Middle frontal gyrus (tissue), 1 donor: ENCODE measurements around the gene PRELP.

Source experiments
- DNase-seq: peaks from one replicate; pipeline ENCODE4 v3.0.0-alpha.2; 2015; ENCODE audit warnings: low spot score; ENCODE audit errors: extremely low spot score

Gene PRELP

DNA sequence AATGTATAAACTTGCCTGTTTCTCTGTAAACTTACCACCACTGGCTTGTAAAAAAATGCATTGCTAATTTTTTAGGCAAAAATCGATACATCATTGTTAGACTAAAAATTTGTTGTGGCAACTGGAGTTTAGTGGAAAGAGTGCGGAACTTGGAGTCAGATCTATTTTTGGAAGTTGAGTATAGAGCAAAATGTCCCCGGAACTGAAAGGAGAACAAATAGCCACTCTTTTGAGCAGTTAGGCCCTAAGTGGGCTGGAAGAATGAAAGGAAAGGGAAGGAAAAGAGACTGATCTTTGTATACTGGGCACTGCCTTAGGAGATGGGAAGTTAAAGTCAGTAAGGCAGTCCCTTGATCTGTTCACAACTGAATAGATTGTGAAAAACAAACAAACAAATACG lies 48.5 kb downstream of the PRELP start:
- no peak for DNase-seq

DNA sequence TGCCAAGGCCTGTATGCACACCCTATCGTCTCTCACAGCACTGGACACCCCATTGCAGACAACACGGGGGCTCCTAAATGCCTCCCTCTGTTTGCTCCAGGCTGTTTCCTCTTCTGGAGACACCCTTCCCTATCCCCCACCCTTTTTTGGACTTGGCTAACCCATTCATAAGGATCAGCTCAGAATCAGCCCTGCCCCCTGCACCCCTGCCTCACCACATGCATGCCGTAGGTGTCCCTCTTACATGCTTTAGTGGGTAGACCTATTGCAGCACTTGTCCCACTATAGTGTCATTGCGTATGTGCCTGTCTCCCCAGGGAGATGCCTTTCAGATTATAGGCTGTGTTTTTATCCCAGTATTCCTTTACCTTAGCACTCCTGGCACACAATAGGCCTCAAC lies 49.2 kb downstream of the PRELP start:
- no peak for DNase-seq

DNA sequence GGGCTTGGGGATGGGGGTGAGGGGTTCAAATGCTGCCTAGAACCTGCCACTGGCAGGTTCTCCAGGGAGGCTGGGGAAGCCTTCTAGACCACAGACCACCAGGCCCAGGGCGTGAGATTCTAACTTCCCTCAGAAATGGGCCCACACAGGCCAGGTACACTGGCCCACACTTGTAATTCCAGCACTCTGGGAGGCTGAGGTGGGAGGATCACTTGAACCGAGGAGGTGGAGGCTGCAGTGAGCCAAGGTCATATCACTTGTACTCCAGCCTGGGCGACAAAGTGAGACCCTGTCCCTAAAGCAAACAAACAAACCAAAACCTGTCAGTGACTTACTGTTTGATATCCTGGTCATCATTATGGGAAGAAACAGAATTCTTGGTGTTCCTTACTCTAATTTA lies 50.1 kb downstream of the PRELP start:
- DNase-seq = no peak

DNA sequence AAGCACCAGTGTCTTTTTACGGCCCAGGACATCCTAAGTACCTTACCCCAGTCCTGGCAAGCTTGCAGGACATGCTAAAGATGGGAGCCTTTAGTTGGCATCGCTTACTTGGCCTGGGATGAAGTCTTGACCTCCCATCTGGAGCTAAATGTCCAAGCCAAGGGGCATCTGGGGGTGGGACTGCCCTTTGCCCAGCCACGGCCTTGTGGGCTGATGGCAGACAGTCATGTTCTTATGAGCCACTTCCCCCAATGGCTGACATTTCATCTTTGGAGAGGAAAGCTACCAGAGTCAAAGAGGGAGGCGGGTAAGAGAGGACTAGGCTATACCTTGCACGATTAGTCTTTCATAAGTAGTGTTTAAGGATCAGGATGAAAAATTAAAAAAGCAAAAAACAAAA lies 50.5 kb downstream of the PRELP start:
- no peak for DNase-seq

DNA sequence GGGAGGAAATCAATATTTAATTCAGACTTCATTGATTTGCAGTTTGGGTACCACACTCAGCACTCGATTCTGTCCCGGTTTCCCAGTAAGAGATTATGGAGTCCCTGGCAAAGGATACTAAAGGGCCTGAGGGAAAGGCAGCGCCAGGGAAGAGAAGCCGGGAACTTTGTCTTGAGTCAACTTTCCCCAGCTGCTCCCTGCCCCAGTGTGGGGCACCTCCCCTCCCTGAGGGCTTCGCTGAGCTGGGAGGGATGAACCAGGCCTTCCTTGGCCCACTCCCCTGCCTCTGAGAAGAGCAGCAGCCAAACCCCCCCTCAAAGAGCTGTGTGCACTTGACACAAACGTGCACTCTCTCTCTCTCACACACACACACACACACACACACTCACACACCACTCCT lies 51.0 kb downstream of the PRELP start:
- no peak for DNase-seq

DNA sequence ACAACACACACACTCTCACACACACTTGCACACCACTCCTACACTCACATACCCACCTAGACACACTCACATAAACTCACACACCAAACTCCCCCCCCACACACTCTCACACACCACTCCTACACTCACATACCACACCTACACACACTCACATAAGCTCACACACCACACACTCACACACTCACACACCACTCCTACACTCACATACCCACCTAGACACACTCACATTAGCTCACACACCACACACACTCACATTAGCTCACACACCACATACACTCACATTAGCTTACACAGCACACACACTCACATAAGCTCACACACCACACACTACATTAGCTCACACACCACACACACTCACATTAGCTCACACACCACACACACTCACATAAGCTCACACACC lies 51.4 kb downstream of the PRELP start:
- no peak for DNase-seq

DNA sequence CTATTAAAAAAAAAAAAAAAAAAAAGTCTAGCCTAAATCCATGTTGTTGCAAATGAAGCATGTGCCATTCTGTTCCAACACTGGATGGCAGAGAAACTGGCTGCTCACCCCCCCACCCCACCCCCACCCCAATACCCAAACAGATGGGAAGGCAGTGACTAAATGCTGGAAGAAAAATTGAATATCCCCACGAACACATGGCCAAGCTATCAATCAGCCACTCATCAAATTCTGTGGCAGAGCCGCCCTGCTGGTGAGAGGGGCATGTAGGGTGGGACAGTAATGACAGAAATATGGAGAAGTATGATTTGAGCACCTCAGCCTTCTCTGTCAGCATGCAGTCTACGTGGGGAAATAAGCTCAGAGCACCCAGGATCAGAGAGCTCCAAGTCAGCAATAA lies 52.5 kb downstream of the PRELP start:
- no peak for DNase-seq

DNA sequence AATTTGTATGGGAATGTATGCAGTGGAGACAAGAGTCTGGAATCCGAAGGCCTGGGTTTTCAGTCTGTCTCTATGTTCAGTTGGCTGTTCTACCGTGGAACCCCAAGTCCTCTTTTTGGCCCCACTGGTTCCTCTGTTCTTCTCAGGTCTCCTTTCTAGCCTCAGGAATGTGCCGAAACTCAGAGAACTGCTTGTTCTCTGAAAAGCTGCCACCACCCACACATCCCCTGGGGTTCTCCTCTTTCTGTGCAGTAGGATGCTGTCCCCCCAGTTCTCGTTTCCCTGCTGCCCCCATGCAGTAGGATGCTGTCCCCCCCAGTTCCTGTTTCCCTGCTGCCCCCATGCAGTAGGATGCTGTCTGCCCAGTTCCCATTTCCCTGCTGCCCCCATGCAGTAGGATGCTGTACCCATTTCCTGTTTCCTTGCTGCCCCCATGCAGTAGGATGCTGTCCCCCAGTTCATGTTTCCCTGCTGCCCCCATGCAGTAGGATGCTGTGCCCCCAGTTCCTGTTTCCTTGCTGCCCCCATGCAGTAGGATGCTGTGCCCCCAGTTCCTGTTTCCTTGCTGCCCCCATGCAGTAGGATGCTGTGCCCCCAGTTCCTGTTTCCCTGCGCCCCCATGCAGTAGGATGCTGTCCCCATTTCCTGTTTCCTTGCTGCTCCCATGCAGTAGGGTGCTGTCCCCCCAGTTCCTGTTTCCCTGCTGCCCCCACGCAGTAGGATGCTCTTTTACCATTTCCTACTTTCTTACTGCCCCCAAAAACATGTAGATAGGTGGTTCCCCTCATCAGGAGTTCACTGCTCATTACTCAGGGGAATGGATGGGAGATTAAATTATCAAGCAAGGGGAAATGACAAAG lies 53.6 kb downstream of the PRELP start:
- DNase-seq = no peak

DNA sequence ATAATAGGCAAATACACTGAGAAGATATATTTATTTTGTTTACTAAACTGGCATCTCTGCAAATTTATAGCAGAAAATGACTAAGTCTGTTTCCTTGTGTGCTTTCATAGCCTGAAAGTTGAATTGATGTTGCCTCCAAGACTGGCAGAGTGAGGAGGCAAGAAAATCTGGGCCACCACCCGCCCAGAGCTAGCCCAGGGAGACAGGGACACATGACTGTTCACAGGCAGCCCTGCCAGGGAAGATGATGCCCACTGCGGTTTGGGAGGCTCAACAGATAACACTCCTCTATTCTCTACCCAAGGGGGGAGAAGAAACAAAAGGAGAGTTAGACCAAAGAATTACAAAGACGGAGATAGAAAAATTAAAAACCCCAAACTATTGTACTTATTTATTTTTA lies 55.5 kb downstream of the PRELP start:
- no peak for DNase-seq

DNA sequence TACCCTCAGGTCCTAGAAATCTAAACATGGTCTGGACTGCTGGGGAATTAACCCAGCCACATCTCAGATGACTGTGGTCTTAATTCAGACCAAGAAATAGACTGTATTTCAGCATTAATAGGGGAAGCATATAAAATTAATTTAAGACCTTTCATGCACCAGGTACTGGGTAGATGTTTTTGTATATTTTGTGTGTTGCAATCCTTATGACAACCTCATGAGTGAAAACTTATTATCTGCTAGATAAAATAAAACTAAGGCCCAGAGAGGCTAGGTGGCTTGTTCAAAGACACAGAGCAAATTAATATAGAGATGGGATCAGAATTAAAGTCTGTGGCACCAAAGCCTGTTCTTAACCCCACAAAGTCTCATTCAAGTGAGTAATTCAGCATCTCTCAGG lies 58.4 kb downstream of the PRELP start:
- no peak for DNase-seq

DNA sequence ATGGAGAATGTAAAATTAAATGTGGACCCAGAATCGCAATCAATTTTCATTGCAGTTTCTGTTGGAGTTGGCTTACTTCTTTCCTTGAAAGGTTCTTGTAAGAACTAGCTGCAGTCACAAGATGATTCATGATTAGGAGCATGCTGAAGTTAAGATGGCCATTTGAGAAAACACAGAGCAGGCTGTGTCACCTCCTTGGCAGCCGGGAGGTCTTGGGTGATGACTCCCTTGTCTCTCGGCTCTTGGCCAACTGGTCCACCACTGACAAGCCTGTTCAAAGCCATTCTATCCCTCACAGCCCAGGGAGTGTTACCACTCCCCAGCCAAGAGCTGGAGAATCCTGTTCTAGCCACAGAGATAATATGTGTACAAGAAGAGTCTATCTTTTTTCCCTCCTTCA lies 58.9 kb downstream of the PRELP start:
- DNase-seq = no peak

DNA sequence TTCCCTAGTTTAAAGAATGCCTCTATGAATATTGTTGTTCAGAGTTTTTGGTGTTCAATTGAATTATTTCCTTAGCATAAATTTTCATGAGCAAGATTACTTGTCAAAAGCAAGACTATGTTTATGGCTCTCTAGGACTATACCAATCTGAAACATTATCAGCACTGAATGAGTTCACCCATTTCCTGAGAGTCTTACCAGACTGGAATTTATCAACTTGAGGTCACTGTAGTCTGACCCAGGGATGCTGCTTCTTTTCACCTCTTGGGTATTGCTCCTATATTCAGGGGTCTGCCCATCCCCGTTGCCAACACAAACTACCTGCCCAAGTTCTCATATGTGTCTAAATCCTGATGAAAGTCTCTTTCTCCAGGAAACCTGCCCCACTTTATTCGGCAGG lies 61.0 kb downstream of the PRELP start:
- DNase-seq = no peak

DNA sequence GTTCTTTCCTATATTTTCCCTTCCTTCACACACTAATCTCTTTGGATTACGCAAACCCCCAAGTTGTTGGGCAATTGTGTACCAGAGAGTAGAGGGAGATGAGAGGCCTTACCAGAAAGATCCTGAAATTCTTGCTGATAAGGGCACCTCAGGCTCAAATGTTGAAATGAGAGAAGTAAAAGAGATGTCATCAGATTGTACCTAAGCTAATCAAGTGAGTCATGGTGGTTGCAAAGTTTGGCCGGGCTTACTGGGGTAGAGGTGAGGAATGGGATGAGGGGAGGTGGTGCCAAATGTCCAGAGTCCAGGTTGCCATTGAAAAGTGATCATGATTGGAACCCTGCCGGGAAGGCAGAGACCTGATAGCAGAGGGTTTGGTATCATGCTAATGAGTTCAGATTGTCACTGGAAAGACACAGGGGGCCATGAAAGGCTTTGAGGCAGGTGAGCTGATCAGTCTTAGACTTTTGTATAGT lies 61.4 kb downstream of the PRELP start:
- DNase-seq = no peak

DNA sequence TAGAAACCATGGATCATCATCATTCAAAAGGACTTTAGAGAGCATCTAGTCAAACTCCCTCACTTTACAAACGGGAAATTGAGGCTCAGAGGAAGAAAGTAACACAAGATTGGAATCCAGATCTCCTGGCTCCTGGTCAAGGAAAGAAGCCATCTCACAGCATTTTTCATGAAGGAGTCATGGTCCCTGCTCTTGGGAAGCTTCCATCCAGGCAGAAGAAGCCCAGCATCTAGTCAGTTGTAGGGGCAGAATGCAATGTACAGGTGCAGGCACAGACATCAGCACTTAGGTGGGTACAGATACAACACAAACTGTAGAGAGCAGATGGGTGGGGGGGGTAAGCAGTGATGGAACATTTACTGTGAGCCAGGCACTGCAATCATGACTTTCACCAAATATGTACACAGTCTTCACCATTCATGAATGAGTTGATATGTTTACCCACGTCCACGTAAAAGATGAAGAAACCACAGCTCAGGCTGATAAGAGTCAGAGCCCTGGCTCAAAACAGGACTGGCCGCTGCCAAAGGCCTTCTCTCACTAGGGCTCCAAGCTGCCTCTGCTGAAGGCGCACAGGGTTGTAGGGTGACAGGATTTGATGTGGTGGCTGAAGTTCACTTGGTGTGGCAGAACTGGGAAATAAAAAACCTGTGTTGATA lies 62.3 kb downstream of the PRELP start:
- no peak for DNase-seq

DNA sequence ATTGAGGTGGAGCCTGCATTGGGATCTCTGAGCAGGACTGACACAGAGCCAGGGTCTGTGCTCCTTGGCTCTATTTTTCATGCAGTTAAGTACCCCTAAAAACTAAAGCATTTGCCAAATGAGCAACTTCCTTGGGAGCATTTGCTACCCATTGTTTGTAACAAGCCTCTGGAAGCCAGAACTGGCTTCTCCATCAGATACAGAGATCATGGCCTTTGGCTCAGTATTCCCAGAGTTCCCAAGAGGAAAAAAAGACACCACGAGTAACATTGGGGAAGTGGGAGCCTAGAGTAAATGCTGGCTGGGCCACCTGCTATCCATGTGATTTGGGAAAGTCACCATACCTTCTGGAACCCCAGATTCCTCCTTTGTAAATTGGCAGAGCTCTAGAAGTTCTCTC lies 63.1 kb downstream of the PRELP start:
- no peak for DNase-seq

DNA sequence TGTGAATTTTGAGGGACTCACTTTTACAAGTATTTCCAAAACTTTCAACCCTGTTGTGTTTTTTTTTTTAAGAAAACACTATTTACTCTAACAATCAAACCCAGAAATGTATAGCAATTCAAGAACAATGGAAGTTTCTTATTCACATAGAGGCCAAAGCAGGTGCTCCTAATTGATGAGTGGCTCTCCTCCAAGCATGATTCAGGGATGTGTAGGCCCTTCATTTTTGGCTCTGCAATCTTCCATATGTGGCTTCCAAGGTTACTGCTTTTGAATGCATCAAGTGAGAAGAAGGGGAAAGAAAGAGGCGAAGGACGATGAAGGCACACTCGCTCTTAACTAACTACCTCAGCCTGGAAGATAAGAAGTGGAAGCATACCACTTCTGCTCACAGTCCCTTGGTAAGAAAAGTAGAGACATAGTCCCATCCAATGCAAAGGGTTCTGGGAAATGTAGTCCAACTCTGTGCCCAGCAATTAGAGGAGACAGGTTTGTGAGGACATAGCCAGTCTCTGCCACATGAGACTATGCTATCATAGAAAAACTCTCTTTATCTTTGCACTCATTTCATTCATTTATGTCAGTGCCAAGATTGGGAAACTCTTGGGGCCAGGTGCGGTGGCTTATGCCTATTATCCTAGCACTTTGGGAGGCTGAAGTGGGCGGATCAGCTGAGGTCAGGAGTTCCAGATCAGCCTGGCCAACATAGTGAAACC lies 64.4 kb downstream of the PRELP start:
- no peak for DNase-seq
